Measurements from ENCODE around the gene RPEL1. TPM values are rescaled to one million over a fixed set of nuclear protein-coding genes. Genes with fewer than 3 reads are reported as not detected.
"Not testable (repeated sequence)": the region's sequence is repeated elsewhere in the genome, so short reads cannot be mapped to it uniquely, and the experiment has no call there.

Gene RPEL1
- total and polyA plus RNA-seq, 2 donors (not counting 1 experiment from before 2014, with no cell fraction given), result not detected

DNA sequence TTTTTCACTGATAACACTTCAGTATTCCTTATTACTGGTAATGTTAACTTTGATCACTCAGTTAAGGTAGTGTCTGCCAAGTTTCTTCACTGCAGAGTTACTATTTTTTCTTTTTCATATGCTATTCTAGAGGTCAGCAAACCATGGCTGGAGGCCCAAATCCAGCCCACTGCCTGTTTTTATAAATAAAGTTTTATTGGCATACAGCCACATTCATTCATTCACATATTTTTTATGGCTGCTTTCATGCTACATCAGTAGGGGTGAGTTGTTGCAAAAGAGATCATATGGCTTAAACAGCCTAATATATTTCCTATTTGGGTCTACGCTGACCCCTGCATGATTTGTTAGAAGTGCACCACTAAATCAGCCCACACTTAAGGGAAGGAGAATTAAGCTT, 10.9 kb downstream of the RPEL1 start:
- H3K4me3 Mint-ChIP-seq, result no peak overlapping the region
- ChIA-PET POLR2A (no interaction called here), CTCF (interaction anchor here (0.8 to 1.9 kb wide), 2 partner anchors 12 to 420 kb away, joined by 4 to 5 read pairs; no protein-coding TSS in a partner anchor)

DNA sequence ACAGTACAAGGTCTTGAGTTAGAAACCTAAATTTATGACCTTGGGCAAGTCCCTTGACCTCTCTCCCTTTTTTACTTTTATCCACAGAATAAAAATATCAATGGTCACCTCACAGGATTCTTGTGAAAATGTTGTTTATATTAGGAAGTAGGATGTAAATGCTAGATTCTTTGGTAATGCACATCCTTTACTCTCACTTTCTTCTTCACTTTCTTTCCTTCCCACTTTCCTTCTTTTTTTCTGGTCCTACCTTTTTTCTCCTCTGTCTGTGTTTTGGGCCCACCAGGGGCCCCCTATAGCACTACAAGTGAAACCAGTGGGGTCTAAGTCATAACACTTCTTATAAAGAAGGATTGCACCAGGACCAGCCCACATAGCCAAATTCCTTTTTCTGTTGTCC, 12.1 kb downstream of the RPEL1 start:
- Histone ChIP-seq H4K20me1 (ENCODE audit: control insufficient read depth, insufficient read depth, low read length, poor library complexity, severe bottlenecking) (no peaks in the 10 kb centered on the region), H3K9me3 (ENCODE audit: control extremely low read depth in 1 of 3, control insufficient read depth in 2 of 3, insufficient read depth in 1 of 3, low read length in 2 of 3) (peaks cover 0 to 9% (median 4%) of the 10 kb centered on the region in 3 donors), H3K4me3 (ENCODE audit: control extremely low read depth in 1 of 5, extremely low read depth in 1 of 5, insufficient read depth in 1 of 5, low read depth in 2 of 5, low read length in 4 of 5) (no peak overlapping the region), H3K36me3 (replicated peaks in 1 of 2; ENCODE audit: control extremely low read depth in 1 of 2, control insufficient read depth in 1 of 2, extremely low read depth in 1 of 2, insufficient read depth in 2 of 2, low read length in 1 of 2) (no peaks in the 10 kb centered on the region), H2AFZ (ENCODE audit: insufficient read depth, low read depth, low read length, poor library complexity, severe bottlenecking) (no peak overlapping the region), H3K79me2 (ENCODE audit: control insufficient read depth, insufficient read depth, low read length) (no peaks in the 10 kb centered on the region), H3K27ac (ENCODE audit: low read length in 2 of 2) (no peak overlapping the region), H3K27me3 (replicated peaks in 1 of 4; ENCODE audit: control extremely low read depth in 1 of 4, control insufficient read depth in 3 of 4, insufficient read depth in 4 of 4, low read length in 3 of 4) (peaks cover 0 to 6% (median 0%) of the 10 kb centered on the region in 4 experiments), H3K9ac (ENCODE audit: low read length) (no peak overlapping the region), H3K4me2 (replicated peaks; ENCODE audit: low read depth, low read length, poor library complexity, severe bottlenecking) (no peak overlapping the region), H3K4me1 (ENCODE audit: control insufficient read depth in 2 of 2, insufficient read depth in 2 of 2, low read length in 2 of 2) (no peaks in the 10 kb centered on the region)
- peaks cover 20% of the 10 kb centered on the region for H3K27me3 Mint-ChIP-seq
- peaks cover 9% of the 10 kb centered on the region for H3K9me3 Mint-ChIP-seq (ENCODE audit: insufficient read depth)
- H3K4me3 Mint-ChIP-seq, result no peak overlapping the region
- ChIA-PET CTCF (no interaction called here), POLR2A (no interaction called here)
- no peaks in the 10 kb centered on the region for H3K4me1 Mint-ChIP-seq
- TF ChIP-seq EZH2 (IDR thresholded peaks at IDR 0.05; ENCODE audit: borderline replicate concordance, insufficient read depth, low read depth, low read length, poor library complexity, severe bottlenecking), result no peak
- TF ChIP-seq, protein P1, sequence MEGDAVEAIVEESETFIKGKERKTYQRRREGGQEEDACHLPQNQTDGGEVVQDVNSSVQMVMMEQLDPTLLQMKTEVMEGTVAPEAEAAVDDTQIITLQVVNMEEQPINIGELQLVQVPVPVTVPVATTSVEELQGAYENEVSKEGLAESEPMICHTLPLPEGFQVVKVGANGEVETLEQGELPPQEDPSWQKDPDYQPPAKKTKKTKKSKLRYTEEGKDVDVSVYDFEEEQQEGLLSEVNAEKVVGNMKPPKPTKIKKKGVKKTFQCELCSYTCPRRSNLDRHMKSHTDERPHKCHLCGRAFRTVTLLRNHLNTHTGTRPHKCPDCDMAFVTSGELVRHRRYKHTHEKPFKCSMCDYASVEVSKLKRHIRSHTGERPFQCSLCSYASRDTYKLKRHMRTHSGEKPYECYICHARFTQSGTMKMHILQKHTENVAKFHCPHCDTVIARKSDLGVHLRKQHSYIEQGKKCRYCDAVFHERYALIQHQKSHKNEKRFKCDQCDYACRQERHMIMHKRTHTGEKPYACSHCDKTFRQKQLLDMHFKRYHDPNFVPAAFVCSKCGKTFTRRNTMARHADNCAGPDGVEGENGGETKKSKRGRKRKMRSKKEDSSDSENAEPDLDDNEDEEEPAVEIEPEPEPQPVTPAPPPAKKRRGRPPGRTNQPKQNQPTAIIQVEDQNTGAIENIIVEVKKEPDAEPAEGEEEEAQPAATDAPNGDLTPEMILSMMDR (IDR thresholded peaks at IDR 0.05), result no peak
- intact Hi-C loops (cut with micrococcal nuclease), result no loop called here
- H3K27ac Mint-ChIP-seq, result no peak overlapping the region
- ATAC-seq (ENCODE audit: low read depth), result no peak
- DNase-seq, result no peak

More for the DNA sequence above, 10.9 kb downstream of the RPEL1 start:
- Histone ChIP-seq H4K20me1 (ENCODE audit: control insufficient read depth, insufficient read depth, low read length, poor library complexity, severe bottlenecking) (no peaks in the 10 kb centered on the region), H3K36me3 (replicated peaks in 1 of 2; ENCODE audit: control extremely low read depth in 1 of 2, control insufficient read depth in 1 of 2, extremely low read depth in 1 of 2, insufficient read depth in 2 of 2, low read length in 1 of 2) (no peaks in the 10 kb centered on the region), H3K9ac (ENCODE audit: low read length) (no peak overlapping the region), H3K4me1 (ENCODE audit: control insufficient read depth in 2 of 2, insufficient read depth in 2 of 2, low read length in 2 of 2) (no peaks in the 10 kb centered on the region), H3K27ac (ENCODE audit: low read length in 2 of 2) (no peak overlapping the region), H3K27me3 (replicated peaks in 1 of 4; ENCODE audit: control extremely low read depth in 1 of 4, control insufficient read depth in 3 of 4, insufficient read depth in 4 of 4, low read length in 3 of 4) (peaks cover 0 to 6% (median 0%) of the 10 kb centered on the region in 4 experiments), H3K9me3 (ENCODE audit: control extremely low read depth in 1 of 3, control insufficient read depth in 2 of 3, insufficient read depth in 1 of 3, low read length in 2 of 3) (peaks cover 0 to 9% (median 4%) of the 10 kb centered on the region in 3 donors), H3K79me2 (ENCODE audit: control insufficient read depth, insufficient read depth, low read length) (no peaks in the 10 kb centered on the region), H3K4me2 (replicated peaks; ENCODE audit: low read depth, low read length, poor library complexity, severe bottlenecking) (no peak overlapping the region), H2AFZ (ENCODE audit: insufficient read depth, low read depth, low read length, poor library complexity, severe bottlenecking) (no peak overlapping the region), H3K4me3 (ENCODE audit: control extremely low read depth in 1 of 5, extremely low read depth in 1 of 5, insufficient read depth in 1 of 5, low read depth in 2 of 5, low read length in 4 of 5) (no peak overlapping the region)
- intact Hi-C loops (cut with micrococcal nuclease), result no loop called here
- TF ChIP-seq, protein P1 (IDR thresholded peaks at IDR 0.05), result no peak
- TF ChIP-seq EZH2 (IDR thresholded peaks at IDR 0.05; ENCODE audit: borderline replicate concordance, insufficient read depth, low read depth, low read length, poor library complexity, severe bottlenecking), result no peak
- Mint-ChIP-seq H3K27me3 (peaks cover 11% of the 10 kb centered on the region), H3K4me1 (no peaks in the 10 kb centered on the region), H3K27ac (no peak overlapping the region), H3K9me3 (ENCODE audit: insufficient read depth) (peaks cover 9% of the 10 kb centered on the region)
- no CpG with 5 or more reads among the region's 1 CpG for WGBS (ENCODE audit: insufficient coverage)
- ATAC-seq (ENCODE audit: low read depth), result no peak
- DNase-seq, result no peak

DNA sequence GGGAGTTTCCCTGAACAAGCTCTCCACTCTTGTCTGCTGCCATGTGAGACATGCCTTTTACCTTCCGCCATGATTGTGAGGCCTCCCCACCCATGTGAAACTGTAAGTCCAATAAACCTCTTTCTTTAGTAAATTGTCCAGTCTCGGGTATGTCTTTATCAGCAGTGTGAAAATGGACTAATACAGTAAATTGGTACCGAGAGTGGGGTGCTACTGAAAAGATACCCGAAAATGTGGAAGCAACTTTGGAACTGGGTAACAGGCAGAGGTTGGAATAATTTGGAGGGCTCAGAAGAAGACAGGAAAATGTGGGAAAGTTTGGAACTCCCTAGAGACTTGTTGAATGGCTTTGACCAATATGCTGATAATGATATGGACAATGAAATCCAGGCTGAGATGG, 13.2 kb downstream of the RPEL1 start:
- intact Hi-C loops (cut with micrococcal nuclease); H3K9ac ChIP-seq (ENCODE audit: low read length); H3K27ac ChIP-seq (ENCODE audit: low read length in 2 of 2); POLR2A ChIA-PET; H3K9me3 Mint-ChIP-seq (ENCODE audit: insufficient read depth); H3K4me1 Mint-ChIP-seq; H3K36me3 ChIP-seq (replicated peaks in 1 of 2; ENCODE audit: control extremely low read depth in 1 of 2, control insufficient read depth in 1 of 2, extremely low read depth in 1 of 2, insufficient read depth in 2 of 2, low read length in 1 of 2); H4K20me1 ChIP-seq (ENCODE audit: control insufficient read depth, insufficient read depth, low read length, poor library complexity, severe bottlenecking); DNase-seq; H3K4me3 ChIP-seq (ENCODE audit: control extremely low read depth in 1 of 5, extremely low read depth in 1 of 5, insufficient read depth in 1 of 5, low read depth in 2 of 5, low read length in 4 of 5); H3K27ac Mint-ChIP-seq; H3K79me2 ChIP-seq (ENCODE audit: control insufficient read depth, insufficient read depth, low read length); CTCF ChIA-PET; H3K4me3 Mint-ChIP-seq; ATAC-seq (ENCODE audit: low read depth); H3K4me1 ChIP-seq (ENCODE audit: control insufficient read depth in 2 of 2, insufficient read depth in 2 of 2, low read length in 2 of 2); H3K9me3 ChIP-seq (ENCODE audit: control extremely low read depth in 1 of 3, control insufficient read depth in 2 of 3, insufficient read depth in 1 of 3, low read length in 2 of 3); H2AFZ ChIP-seq (ENCODE audit: insufficient read depth, low read depth, low read length, poor library complexity, severe bottlenecking); H3K4me2 ChIP-seq (replicated peaks; ENCODE audit: low read depth, low read length, poor library complexity, severe bottlenecking): not testable (repeated sequence)
- H3K27me3 ChIP-seq (replicated peaks in 1 of 4; ENCODE audit: control extremely low read depth in 1 of 4, control insufficient read depth in 3 of 4, insufficient read depth in 4 of 4, low read length in 3 of 4), result peaks cover 0 to 14% (median 2%) of the 10 kb centered on the region in 4 experiments
- WGBS (ENCODE audit: insufficient coverage), result 92% methylated on average over 2 of the region's 4 CpGs
- H3K27me3 Mint-ChIP-seq, result peaks cover 29% of the 10 kb centered on the region
